ENCODE measurements around the gene FCRL5.

DNA sequence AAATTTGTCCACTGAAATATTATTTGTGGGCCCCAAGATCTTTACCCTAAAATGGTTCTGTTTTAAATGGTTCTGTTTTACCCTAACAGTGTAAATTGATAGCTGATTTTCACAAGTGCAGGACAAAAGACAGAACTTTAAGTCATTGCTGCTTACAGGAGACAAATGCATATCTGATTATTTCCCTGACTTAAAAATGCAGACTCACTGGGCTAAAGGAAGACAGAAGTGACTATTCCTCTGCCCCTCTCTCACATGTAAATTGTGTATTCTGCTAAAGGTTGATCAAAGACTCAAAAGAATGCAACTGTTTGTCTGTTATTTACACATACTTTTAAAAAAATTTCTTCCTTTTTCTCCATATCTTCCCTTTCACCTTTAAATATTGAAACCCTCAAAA lies 12.7 kb downstream of the FCRL5 start:
- no peak for TF ChIP-seq EZH2phosphoT487 (IDR thresholded peaks at IDR 0.05; ENCODE audit: borderline replicate concordance)
- TF ChIP-seq, protein P1, sequence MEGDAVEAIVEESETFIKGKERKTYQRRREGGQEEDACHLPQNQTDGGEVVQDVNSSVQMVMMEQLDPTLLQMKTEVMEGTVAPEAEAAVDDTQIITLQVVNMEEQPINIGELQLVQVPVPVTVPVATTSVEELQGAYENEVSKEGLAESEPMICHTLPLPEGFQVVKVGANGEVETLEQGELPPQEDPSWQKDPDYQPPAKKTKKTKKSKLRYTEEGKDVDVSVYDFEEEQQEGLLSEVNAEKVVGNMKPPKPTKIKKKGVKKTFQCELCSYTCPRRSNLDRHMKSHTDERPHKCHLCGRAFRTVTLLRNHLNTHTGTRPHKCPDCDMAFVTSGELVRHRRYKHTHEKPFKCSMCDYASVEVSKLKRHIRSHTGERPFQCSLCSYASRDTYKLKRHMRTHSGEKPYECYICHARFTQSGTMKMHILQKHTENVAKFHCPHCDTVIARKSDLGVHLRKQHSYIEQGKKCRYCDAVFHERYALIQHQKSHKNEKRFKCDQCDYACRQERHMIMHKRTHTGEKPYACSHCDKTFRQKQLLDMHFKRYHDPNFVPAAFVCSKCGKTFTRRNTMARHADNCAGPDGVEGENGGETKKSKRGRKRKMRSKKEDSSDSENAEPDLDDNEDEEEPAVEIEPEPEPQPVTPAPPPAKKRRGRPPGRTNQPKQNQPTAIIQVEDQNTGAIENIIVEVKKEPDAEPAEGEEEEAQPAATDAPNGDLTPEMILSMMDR (conservative IDR thresholded peaks at IDR 0.05; ENCODE audit: low read length), result no peak
